CD4-positive, alpha-beta T cell treated with Interleukin-15 for 1 hour (primary cell): Measurements from ENCODE around the gene ADNP2.

ENCODE experiments used
- DNase-seq: peaks from one replicate; pipeline ENCODE4 v3.0.0-alpha.2; 2020

The ADNP2 gene

DNA sequence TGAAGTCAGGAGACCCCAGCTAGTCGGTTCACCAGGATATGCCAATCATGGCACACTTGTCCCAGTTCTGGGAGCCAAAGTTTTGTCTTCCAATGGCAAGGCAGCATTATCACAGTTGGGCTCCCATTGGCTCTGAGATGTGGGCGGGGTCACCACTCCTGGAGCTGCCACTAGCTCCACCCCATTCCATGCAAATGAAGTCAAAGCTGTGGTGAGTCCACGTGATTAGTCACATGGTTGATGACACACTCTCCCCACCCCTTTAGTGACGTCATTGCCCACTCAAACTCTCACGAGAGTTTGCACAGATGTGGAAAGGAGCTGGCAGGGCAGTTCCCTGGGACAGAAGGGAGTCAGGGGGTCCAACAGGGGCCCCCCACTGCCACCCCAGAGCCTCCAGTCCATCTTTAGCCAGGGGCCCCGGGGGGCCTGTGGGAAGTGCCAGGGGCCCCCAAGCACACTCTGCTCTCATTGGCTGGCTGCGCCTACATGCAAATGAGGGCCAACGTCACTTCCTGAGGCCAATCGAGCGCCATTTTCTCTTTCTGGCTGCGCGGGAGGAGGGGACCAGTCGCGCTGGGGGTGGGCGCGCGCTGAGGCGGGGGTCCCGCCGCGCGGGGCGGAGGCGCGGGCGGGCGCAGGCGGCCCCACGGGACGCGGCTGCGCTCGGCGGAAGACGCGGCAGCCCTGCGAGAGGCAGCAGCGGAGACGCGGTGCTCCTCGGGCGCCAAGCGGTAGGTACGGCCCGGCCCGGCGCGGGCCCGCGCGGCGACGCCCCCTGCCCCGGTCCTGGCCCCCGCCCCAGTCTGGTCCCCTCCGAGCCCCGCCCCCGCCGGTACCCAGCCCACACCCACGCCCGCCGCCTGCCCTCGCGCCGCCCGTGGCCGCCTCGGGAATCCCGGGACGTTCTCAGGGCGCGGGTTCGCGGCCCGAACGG, at the start of gene ADNP2:
Gene ADNP2, plus strand, starts transcription at position 524 of the 937 bp plus-strand sequence. CDS start 8,281 bp downstream, outside the sequence.
- peak; percentile 92 for DNase-seq

DNA sequence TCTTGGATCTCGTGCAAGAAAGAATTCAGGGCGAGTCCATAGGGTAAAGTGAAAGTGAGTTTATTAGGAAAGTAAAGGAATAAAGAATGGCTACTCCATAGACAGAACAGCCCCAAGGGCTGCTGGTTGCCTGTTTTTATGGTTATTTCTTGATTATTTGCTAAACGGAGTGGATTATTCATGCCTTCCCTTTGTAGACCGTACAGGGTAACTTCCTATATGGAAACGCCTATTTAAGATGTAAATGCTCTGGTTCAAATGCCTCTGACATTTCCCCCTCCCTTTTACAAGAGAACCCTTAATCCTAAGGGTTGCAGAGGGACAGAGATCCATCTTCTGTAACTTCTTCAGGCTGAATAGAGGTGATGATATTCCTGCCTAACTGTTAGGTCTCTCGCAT, 49.1 kb upstream of the ADNP2 start:
- DNase-seq, result no peak

DNA sequence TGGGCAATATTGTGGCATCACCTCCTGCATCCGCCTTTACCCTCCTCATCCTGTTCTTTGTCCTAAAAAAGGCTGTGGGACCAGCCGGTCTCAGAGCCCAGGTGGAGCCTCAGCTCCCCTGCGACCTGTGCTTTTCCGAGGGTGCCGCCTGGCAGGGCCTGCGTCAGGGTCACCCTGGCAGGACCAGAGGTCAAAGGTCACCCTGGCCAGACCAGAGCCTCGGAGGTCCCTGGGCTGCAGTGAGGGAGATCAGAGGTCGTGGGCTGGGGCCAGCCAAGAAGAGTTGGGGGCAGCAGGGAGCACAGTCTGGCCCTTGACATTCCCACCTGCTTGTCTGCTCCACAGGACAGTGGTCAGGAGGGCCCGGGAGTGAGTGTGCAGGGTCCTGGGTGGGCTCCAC, 43.4 kb upstream of the ADNP2 start:
- no peak for DNase-seq

DNA sequence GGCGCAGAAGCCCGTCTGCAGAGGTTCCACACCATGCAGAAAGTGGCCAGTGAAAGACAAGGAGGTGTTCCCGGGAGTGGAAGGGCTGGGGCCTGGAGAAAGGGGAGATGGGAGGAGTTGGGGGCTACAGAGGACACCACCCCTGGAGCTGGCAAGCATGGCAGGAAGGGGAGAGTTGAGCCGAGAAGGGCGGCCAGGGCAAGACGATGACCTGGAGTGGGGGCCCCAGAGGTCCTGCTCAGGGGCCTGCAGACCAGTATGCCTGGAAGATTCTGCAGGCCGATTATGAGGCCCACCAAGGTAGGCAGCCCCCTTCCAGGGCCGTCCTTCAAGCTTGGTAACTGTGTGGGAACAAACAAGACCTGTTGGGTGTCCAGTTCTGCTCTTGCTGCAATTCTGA, 41.7 kb upstream of the ADNP2 start:
- no peak for DNase-seq

GRCh38 chr18:80067897-80068296, 41.2 kb upstream of the ADNP2 start:
- no peak for DNase-seq

DNA sequence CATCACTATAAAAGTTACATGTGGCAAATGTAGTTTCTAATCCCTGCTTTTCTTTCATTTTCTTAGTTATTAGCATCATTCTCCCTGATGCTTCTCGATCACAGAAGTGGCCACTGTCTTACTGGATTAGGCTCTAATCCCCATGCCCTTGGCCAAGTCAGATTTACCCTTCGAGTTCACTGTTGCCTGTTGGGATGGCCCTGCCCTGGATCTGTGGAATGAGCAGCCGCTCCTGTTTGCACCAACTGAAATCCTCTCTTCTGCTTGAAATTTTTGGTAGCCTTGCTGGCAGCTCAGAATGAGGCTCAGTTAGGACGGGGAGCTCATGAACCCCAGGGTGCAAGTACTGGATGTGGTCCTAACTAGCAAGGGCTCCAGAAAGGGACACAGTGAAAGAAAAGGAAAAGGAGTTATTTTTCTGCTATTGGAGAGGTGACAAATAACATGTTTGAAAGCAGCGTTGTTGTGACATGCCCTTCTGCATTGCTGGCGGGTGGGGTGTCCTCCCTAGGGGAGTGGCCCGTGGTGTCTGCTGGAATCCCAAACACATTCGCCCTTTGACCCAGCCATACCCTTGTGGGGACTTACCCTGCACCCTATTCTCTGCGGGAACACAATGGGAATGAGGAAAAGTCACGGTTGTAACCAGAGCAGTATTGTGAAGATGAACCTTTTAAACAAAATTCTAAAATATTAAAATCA, 40.3 kb upstream of the ADNP2 start:
- no peak for DNase-seq

- DNase-seq, result no peak
Observed at GRCh38 chr18:80070825-80071224, 38.2 kb upstream of the ADNP2 start.

- no peak for DNase-seq
Observed at GRCh38 chr18:80074183-80074582, 34.9 kb upstream of the ADNP2 start.

- DNase-seq, result no peak
Observed at GRCh38 chr18:80074697-80075096, 34.4 kb upstream of the ADNP2 start.

DNA sequence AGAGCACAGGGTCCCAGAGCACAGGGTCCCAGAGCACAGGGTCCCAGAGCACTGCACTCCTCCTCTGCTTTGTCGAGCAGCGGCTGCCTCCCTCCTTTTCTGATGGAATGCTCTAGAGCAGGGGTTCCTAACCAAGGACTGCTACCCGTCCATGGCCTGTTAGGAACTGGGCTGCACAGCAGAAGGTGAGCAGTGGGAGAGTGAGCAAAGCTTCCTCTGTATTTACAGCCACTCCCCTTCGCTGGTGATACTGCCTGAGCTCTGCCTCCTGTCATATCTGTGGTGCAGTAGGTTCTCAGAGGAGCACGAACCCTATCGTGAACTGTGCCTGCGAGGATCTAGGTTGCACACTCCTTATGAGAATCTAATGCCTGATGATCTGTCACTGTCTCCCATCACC, 33.1 kb upstream of the ADNP2 start:
- no peak for DNase-seq

DNA sequence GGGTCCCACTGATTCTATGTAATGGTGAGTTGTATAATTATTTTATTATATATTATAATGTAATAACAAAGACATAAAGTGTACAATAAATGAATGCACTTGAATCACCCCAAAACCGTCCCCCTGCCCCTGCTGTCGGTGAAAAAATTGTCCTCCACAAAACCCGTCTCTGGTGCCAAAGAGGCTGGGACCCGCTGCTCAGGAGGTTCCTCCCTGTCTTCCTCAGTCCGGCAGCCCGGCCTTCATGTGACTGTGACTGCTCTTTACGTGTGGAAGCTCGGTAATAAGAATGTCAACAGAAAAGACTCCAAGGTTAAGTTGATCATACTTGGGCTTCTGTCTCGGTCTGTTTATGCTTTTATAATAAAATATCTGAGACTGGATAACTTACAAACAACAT, 32.7 kb upstream of the ADNP2 start:
- no peak for DNase-seq

GRCh38 chr18:80077873-80078272, 31.2 kb upstream of the ADNP2 start:
- DNase-seq, result no peak

DNA sequence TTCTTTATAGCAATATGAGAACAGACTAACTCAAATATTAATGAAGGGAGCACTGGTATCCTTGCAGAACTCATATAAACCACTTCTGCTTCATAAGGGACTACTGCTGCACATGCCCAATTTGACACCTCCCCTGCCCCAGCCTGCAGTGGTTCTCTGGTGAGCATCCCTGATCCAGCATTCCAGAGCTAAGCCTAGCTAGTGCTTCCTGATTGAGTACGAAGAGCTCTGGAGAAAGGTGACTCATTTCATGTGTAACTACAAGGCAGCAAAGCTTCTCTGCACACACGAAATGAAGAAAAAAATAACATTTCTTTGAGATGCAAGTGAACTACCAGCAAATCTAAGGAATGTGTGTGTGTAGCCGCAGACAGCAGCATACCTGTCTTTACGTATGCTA, 22.8 kb upstream of the ADNP2 start:
- no peak for DNase-seq

DNA sequence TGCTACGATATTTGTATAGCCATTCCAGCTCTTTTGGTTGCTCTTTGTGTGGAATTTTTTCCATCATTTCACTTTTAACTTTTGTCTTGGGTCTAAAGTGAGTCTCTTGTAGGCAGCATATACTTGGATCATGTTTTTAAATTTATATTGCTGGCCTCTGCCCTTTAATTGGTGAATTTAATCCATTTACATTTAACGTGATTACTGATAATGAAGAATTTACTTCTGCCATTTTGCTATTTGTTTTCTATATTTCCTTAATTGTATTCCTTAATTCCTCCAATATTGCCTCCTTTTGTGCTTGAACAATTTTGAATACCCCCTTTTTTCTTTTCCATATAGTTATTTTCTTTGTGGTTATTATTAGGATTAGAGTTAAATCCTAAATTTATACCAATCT, 21.0 kb upstream of the ADNP2 start:
- no peak for DNase-seq

DNA sequence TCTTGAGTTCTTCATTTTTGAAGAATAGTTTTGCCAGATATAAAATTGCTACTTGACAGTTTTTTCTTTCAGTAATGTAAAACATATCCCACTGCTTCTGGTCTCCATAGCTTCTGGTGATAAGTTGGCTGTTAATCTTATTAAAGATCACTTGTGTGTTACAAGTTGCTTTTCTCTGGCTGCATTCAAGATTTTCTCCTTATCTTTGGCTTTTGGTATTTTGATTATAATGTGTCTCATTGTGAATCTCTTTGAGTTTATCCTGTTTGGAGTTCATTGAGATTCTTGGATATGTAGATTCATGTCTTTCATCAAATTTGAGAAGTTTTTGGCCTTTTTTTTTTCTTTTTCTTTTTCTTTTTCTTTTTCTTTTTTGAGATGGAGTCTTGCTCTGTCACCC, 20.2 kb upstream of the ADNP2 start:
- DNase-seq, result no peak

- DNase-seq, result no peak
Observed at GRCh38 chr18:80095414-80095813, 13.6 kb upstream of the ADNP2 start.

GRCh38 chr18:80096032-80096565, 13.0 kb upstream of the ADNP2 start:
- no peak for DNase-seq

- no peak for DNase-seq
Observed at GRCh38 chr18:80097201-80097600, 11.9 kb upstream of the ADNP2 start.

DNA sequence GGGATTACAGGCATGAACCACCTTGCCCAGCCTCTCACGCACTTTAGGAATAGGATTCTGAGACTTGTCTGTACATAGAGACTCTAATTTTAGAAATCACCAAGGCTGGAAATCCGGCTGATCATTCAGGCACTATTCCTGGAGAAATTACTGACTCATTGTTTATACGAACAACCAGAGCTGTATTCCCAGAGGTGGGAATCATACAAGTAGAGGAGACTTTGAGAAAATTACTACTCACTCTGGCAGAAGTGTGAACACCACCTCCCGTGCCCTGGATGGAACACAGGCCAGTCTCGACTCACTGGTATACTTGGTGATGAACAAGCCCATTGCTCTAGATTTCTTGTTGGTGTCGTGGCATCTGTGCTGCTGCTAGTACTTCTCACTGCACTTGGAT, 5.8 kb upstream of the ADNP2 start:
- no peak for DNase-seq

GRCh38 chr18:80104364-80104779, 4.7 kb upstream of the ADNP2 start:
- DNase-seq, result no peak

DNA sequence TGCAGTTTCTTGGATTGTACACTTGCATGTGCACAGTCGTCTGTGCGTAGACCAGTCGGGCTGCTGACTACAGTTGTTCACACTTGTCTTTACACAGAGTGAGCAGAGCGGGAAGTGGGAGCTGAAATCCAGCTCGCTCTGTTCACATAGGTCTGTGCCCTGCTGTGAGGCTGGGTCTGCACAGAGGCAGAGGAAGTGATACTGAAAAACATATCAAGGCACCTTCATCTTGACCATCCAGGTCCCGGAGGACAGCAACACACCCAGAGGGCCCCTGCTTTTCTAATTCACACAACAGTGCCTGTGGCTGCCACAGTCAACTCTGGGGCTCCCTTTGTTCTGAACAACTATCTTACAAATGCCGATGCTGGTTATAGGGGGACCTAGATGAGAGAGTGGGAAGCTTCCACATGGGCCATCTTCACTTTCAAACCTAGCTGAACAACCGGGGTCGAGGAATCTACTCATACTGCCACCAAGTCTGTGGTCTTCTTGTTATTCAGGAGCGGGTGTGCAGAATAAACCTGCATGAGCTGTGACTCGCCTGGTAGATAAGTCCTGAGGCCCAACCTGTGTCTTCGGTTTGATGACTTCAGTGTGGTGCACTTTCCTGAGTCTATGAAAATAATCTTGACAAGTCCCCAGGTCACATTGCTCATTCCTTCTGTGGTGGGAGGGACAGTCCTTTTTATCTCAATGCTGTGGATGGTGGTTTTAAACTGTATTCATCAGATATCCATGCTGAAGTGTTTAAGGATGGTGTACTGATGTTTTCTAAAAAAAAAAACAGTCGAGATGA, 3.5 kb upstream of the ADNP2 start:
- DNase-seq, result no peak

DNA sequence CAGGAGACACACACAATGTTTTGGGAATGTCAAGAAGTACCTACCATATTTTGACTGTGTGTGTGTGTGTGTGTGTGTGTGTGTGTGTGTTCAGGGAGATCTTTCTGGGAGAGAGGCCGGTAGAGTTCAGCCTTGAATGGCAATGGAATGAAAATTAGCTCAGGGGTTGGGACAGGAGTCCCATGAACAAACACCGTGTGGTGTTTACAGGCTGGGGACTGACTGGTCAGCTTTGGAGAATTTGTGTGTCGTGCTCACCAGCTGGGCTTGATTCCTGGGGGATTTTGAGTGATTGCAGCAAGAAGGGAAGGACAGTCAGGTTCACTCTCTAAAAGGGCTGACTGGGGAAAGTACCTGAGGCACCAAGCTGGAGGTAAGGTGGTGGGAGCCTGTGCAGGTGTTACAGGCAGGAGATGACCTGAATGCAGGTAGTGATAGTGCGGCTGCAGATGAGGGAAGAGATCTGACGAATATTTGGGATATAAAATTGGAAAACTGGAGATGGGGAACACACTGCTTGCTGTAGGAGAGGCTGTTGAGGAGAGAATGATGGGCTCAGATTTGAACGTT, 2.5 kb upstream of the ADNP2 start:
- DNase-seq, result no peak

DNA sequence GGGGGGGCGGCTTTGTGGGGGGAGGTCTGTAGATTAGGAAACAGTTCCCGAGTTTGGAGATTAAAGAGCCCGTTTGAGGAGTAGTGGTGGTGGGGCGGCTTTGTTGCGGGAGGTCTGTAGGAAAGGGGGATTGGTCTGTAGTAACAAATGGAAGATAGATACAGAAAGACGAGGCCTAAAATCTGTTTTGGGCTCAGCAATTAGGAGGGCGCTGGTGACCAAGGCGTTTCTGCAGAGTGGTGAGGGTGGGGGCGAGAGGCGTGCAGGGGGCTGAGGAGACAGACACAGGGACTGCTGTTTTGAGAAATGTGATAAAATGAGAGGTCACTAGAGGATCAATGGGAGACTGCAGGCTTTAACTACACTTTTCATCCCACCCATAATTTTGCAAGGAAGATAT, 1.6 kb upstream of the ADNP2 start:
- DNase-seq, result no peak
